ENCODE measurements around the gene B3GAT1.
A peak's percentile ranks its signal among the peaks of the same experiment; 100 is the strongest.
"Not testable (repeated sequence)": the region's sequence is repeated elsewhere in the genome, so short reads cannot be mapped to it uniquely, and the experiment has no call there.

The B3GAT1 gene

GRCh38 chr11:134352111-134352510, 59.9 kb downstream of the B3GAT1 start:
- H3K27me3 Mint-ChIP-seq = peaks cover 20% of the 10 kb centered on the region
- H3K9me3 Mint-ChIP-seq = peaks cover 8% of the 10 kb centered on the region
- no peaks in the 10 kb centered on the region for H3K36me3 Mint-ChIP-seq
- H3K4me3 Mint-ChIP-seq = no peak overlapping the region
- H3K4me1 Mint-ChIP-seq = peaks cover 18% of the 10 kb centered on the region
- ATAC-seq = no peak
- no peak overlapping the region for H3K27ac Mint-ChIP-seq

GRCh38 chr11:134350381-134350780, 61.7 kb downstream of the B3GAT1 start:
- Mint-ChIP-seq H3K9me3 (peaks cover 8% of the 10 kb centered on the region), H3K4me1 (peaks cover 18% of the 10 kb centered on the region), H3K4me3 (no peak overlapping the region), H3K27me3 (peaks cover 20% of the 10 kb centered on the region), H3K27ac (peak overlapping the region; percentile 65), H3K36me3 (no peaks in the 10 kb centered on the region)
- peak; percentile 73 for ATAC-seq

GRCh38 chr11:134349802-134350355, 62.2 kb downstream of the B3GAT1 start:
- ATAC-seq = no peak
- peaks cover 18% of the 10 kb centered on the region for H3K4me1 Mint-ChIP-seq
- no peak overlapping the region for H3K4me3 Mint-ChIP-seq
- H3K27me3 Mint-ChIP-seq = peaks cover 15% of the 10 kb centered on the region
- H3K9me3 Mint-ChIP-seq = peaks cover 4% of the 10 kb centered on the region
- peak overlapping the region; percentile 65 for H3K27ac Mint-ChIP-seq
- no peaks in the 10 kb centered on the region for H3K36me3 Mint-ChIP-seq

GRCh38 chr11:134349109-134349801, 62.8 kb downstream of the B3GAT1 start:
- peak overlapping the region; percentile 65 for H3K27ac Mint-ChIP-seq
- H3K36me3 Mint-ChIP-seq = no peaks in the 10 kb centered on the region
- H3K4me1 Mint-ChIP-seq = peaks cover 18% of the 10 kb centered on the region
- ATAC-seq = no peak
- peaks cover 10% of the 10 kb centered on the region for H3K27me3 Mint-ChIP-seq
- no peak overlapping the region for H3K4me3 Mint-ChIP-seq
- peaks cover 2% of the 10 kb centered on the region for H3K9me3 Mint-ChIP-seq

GRCh38 chr11:134347441-134347840, 64.6 kb downstream of the B3GAT1 start:
- H3K9me3 Mint-ChIP-seq = no peaks in the 10 kb centered on the region
- H3K27me3 Mint-ChIP-seq = peaks cover 10% of the 10 kb centered on the region
- no peaks in the 10 kb centered on the region for H3K36me3 Mint-ChIP-seq
- no peak overlapping the region for H3K27ac Mint-ChIP-seq
- peaks cover 18% of the 10 kb centered on the region for H3K4me1 Mint-ChIP-seq
- no peak for ATAC-seq
- no peak overlapping the region for H3K4me3 Mint-ChIP-seq

- H3K27me3 Mint-ChIP-seq = peaks cover 10% of the 10 kb centered on the region
- H3K4me1 Mint-ChIP-seq = peaks cover 18% of the 10 kb centered on the region
- no peak for ATAC-seq
- no peak overlapping the region for H3K27ac Mint-ChIP-seq
- H3K4me3 Mint-ChIP-seq = no peak overlapping the region
- H3K36me3 Mint-ChIP-seq = no peaks in the 10 kb centered on the region
- H3K9me3 Mint-ChIP-seq = no peaks in the 10 kb centered on the region
Measured at GRCh38 chr11:134346976-134347350, 65.1 kb downstream of the B3GAT1 start.

GRCh38 chr11:134346101-134346975, 65.7 kb downstream of the B3GAT1 start:
- Mint-ChIP-seq H3K4me3 (no peak overlapping the region), H3K27me3 (peaks cover 10% of the 10 kb centered on the region), H3K4me1 (peaks cover 18% of the 10 kb centered on the region), H3K27ac (no peak overlapping the region), H3K36me3 (no peaks in the 10 kb centered on the region), H3K9me3 (no peaks in the 10 kb centered on the region)
- ATAC-seq = no peak

- Mint-ChIP-seq H3K27me3 (peaks cover 10% of the 10 kb centered on the region), H3K9me3 (no peaks in the 10 kb centered on the region), H3K27ac (no peak overlapping the region), H3K4me1 (peaks cover 12% of the 10 kb centered on the region), H3K4me3 (no peak overlapping the region), H3K36me3 (no peaks in the 10 kb centered on the region)
- no peak for ATAC-seq
Measured at GRCh38 chr11:134345237-134345550, 66.8 kb downstream of the B3GAT1 start.

GRCh38 chr11:134344497-134345236, 67.4 kb downstream of the B3GAT1 start:
- not testable (repeated sequence) for H3K27ac Mint-ChIP-seq, H3K4me1 Mint-ChIP-seq, H3K9me3 Mint-ChIP-seq, H3K36me3 Mint-ChIP-seq, H3K4me3 Mint-ChIP-seq
- H3K27me3 Mint-ChIP-seq = peaks cover 10% of the 10 kb centered on the region
- peak; percentile 18 for ATAC-seq

GRCh38 chr11:134343646-134344045, 68.4 kb downstream of the B3GAT1 start:
- Mint-ChIP-seq H3K9me3 (no peaks in the 10 kb centered on the region), H3K4me1 (no peaks in the 10 kb centered on the region), H3K4me3 (no peak overlapping the region), H3K27me3 (peaks cover 10% of the 10 kb centered on the region), H3K27ac (no peak overlapping the region), H3K36me3 (no peaks in the 10 kb centered on the region)
- ATAC-seq = no peak

- Mint-ChIP-seq H3K4me1 (no peaks in the 10 kb centered on the region), H3K36me3 (no peaks in the 10 kb centered on the region), H3K9me3 (no peaks in the 10 kb centered on the region), H3K27ac (no peak overlapping the region), H3K27me3 (peaks cover 10% of the 10 kb centered on the region), H3K4me3 (no peak overlapping the region)
- ATAC-seq = no peak
Measured at GRCh38 chr11:134342572-134343340, 69.3 kb downstream of the B3GAT1 start.

- peaks cover 10% of the 10 kb centered on the region for H3K27me3 Mint-ChIP-seq
- no peak overlapping the region for H3K27ac Mint-ChIP-seq
- no peaks in the 10 kb centered on the region for H3K4me1 Mint-ChIP-seq
- H3K4me3 Mint-ChIP-seq = no peak overlapping the region
- H3K36me3 Mint-ChIP-seq = no peaks in the 10 kb centered on the region
- ATAC-seq = no peak
- H3K9me3 Mint-ChIP-seq = no peaks in the 10 kb centered on the region
Measured at GRCh38 chr11:134341805-134342571, 70.1 kb downstream of the B3GAT1 start.

- no peak for ATAC-seq
- Mint-ChIP-seq H3K36me3 (no peaks in the 10 kb centered on the region), H3K9me3 (no peaks in the 10 kb centered on the region), H3K27ac (no peak overlapping the region), H3K4me1 (no peaks in the 10 kb centered on the region), H3K4me3 (no peak overlapping the region), H3K27me3 (peaks cover 8% of the 10 kb centered on the region)
Measured at GRCh38 chr11:134340354-134340964, 71.6 kb downstream of the B3GAT1 start.

- no peaks in the 10 kb centered on the region for H3K4me1 Mint-ChIP-seq
- no peak overlapping the region for H3K27ac Mint-ChIP-seq
- H3K4me3 Mint-ChIP-seq = no peak overlapping the region
- no peaks in the 10 kb centered on the region for H3K9me3 Mint-ChIP-seq
- no peaks in the 10 kb centered on the region for H3K36me3 Mint-ChIP-seq
- peaks cover 15% of the 10 kb centered on the region for H3K27me3 Mint-ChIP-seq
- ATAC-seq = no peak
Measured at GRCh38 chr11:134339756-134340155, 72.3 kb downstream of the B3GAT1 start.

All from stimulated activated memory B cell treated with anti-CD40 and anti-IgM and Interleukin-4, amounts not matched to agents 10 μg/mL and 1 μg/mL and 100 μg/mL, for 72 hours (primary cell).